Parathyroid adenoma (tissue), 2 donors: ENCODE measurements around the gene MCOLN2.

Experiments used
- H2AFZ ChIP-seq: fragments of 300-600 bp; sonication (generic); one replicate; pipeline ENCODE4 v1.7.0; 2017; ENCODE audit warnings: antibody characterized with exemption, mild to moderate bottlenecking
- H3K27ac ChIP-seq: fragments of 300-600 bp; sonication (generic); one replicate; pipeline ENCODE4 v1.7.0; 2017
- H3K27me3 ChIP-seq: fragments of 300-600 bp; sonication (generic); one replicate; pipeline ENCODE4 v1.7.0; 2017; ENCODE audit warnings: low read length; ENCODE audit not compliant: control insufficient read depth, insufficient read depth
- H3K36me3 ChIP-seq: fragments of 300-600 bp; sonication (generic); one replicate; pipeline ENCODE4 v1.7.0; 2017; ENCODE audit warnings: low read length; ENCODE audit not compliant: control insufficient read depth, insufficient read depth
- H3K4me1 ChIP-seq: fragments of 300-600 bp; sonication (generic); one replicate; pipeline ENCODE4 v1.7.0; 2017; ENCODE audit warnings: control low read depth
- H3K4me2 ChIP-seq: fragments of 300-600 bp; sonication (generic); one replicate; pipeline ENCODE4 v1.7.0; 2017; ENCODE audit warnings: low read length
- H3K4me3 ChIP-seq: fragments of 300-600 bp; sonication (generic); one replicate; pipeline ENCODE4 v1.7.0; 2017; ENCODE audit warnings: low read depth, low read length
- H3K79me2 ChIP-seq: fragments of 300-600 bp; sonication (generic); one replicate; pipeline ENCODE4 v1.7.0; 2017; ENCODE audit warnings: control low read depth
- H3K9ac ChIP-seq: fragments of 300-600 bp; sonication (generic); one replicate; pipeline ENCODE4 v1.7.0; 2017; ENCODE audit warnings: mild to moderate bottlenecking
- H3K9me3 ChIP-seq: fragments of 300-600 bp; sonication (generic); one replicate; pipeline ENCODE4 v1.7.0; 2017; ENCODE audit warnings: low read length; ENCODE audit not compliant: control insufficient read depth
- TF ChIP-seq, protein P1 (sequence below): fragments of 300-600 bp; sonication (generic); IDR thresholded peaks from one replicate; pipeline ENCODE4 v1.7.0; 2017; ENCODE audit warnings: antibody characterized with exemption, mild to moderate bottlenecking
- donor health status: primary hyperparathyroidism.

The MCOLN2 gene

DNA sequence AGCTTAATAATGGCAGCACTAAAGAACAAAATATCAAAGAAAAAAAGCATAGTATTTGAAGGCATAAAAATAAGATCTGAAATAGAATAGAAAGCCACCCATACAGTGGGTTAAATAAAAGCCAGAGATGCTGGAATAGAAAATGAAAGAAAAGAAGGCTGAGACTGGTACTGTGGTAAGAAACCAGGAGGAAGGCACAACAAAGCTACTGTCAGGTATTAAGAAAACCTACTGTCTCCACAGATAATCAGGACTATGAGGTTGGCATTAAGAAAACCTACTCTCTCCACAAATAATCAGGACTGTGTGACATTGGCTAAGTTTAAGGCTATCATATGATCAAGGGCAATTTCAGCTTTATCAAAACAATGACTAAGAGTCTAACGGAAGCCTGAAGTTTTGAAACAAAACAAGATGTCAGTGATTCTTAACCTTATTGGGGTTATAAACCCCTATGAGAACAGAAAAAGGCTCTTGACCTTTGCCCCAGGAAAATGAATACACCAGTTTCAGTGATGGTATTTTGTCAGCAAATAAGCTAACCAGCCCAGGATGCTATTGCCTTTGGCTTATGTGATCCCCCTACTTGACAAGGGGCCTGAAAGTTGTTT lies 24.4 kb downstream of the MCOLN2 start:
- Histone ChIP-seq H3K9me3 (no peaks in the 10 kb centered on the region), H3K36me3 (no peaks in the 10 kb centered on the region), H2AFZ (no peak overlapping the region), H3K4me2 (peak overlapping the region; percentile 5), H3K79me2 (no peaks in the 10 kb centered on the region), H3K27ac (no peak overlapping the region), H3K27me3 (no peaks in the 10 kb centered on the region), H3K4me3 (no peak overlapping the region), H3K9ac (no peak overlapping the region), H3K4me1 (no peaks in the 10 kb centered on the region)
- TF ChIP-seq, protein P1, sequence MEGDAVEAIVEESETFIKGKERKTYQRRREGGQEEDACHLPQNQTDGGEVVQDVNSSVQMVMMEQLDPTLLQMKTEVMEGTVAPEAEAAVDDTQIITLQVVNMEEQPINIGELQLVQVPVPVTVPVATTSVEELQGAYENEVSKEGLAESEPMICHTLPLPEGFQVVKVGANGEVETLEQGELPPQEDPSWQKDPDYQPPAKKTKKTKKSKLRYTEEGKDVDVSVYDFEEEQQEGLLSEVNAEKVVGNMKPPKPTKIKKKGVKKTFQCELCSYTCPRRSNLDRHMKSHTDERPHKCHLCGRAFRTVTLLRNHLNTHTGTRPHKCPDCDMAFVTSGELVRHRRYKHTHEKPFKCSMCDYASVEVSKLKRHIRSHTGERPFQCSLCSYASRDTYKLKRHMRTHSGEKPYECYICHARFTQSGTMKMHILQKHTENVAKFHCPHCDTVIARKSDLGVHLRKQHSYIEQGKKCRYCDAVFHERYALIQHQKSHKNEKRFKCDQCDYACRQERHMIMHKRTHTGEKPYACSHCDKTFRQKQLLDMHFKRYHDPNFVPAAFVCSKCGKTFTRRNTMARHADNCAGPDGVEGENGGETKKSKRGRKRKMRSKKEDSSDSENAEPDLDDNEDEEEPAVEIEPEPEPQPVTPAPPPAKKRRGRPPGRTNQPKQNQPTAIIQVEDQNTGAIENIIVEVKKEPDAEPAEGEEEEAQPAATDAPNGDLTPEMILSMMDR = no peak

DNA sequence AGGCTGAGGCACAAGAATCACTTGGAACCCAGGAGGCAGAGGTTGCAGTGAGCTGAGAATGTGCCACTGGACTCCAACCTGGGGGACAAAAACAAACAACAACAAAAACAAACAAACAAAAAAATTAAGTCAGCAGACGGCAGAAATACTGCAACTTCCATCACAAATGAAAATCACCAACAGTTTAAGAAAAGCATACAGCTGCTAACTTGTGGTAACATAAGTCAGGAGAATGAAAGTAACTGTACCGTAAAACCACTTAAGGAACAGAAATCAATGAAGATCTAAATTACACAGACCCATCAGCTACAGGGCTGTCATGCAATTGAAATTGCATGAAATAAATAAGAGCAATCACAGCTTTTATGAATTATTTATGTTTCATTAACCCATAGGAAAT lies 25.0 kb downstream of the MCOLN2 start:
- no peak overlapping the region for H3K9ac ChIP-seq
- H3K27me3 ChIP-seq = no peaks in the 10 kb centered on the region
- H3K4me1 ChIP-seq = no peaks in the 10 kb centered on the region
- no peak overlapping the region for H3K27ac ChIP-seq
- TF ChIP-seq, protein P1 = no peak
- H3K79me2 ChIP-seq = no peaks in the 10 kb centered on the region
- no peaks in the 10 kb centered on the region for H3K9me3 ChIP-seq
- H3K36me3 ChIP-seq = no peaks in the 10 kb centered on the region
- H3K4me2 ChIP-seq = no peak overlapping the region
- no peak overlapping the region for H2AFZ ChIP-seq
- no peak overlapping the region for H3K4me3 ChIP-seq

DNA sequence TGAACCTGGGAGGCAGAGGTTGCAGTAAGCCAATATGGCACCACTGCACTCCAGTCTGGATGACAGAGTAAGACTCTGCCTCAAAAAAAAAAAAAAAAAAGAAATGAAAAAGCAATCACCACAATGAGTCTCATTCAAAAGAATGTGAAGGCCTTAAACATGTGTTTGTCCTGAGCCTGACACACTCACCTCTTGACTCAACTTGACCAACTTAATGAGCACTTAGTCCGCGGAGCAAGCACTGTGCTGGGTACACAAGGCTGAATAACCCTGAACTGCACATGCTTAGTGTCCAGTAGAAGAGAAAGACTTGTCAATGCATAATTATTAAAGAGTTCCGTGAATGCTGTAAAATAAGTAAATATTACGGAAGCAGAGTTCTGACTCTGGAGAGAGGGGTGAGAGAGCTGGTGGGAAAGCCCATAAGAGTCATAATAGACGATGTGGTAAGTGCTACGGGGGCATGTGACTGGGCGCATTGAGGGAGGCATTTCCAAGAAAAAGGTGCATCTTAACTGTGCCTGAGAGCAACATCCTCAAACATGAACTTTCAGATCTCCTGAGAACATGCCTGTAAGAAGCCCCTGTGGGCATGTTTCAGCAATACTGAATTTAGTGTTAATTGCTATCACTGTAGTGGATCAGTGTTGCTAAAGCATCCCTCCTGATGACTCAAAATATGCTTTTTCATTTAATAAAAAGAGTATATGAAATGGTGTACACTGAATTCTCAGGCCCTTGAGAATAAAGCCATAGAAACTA lies 27.2 kb downstream of the MCOLN2 start:
- H3K4me1 ChIP-seq = no peaks in the 10 kb centered on the region
- H3K36me3 ChIP-seq = no peaks in the 10 kb centered on the region
- TF ChIP-seq, protein P1 = no peak
- H3K9ac ChIP-seq = no peak overlapping the region
- no peaks in the 10 kb centered on the region for H3K9me3 ChIP-seq
- no peak overlapping the region for H3K4me3 ChIP-seq
- H3K4me2 ChIP-seq = no peak overlapping the region
- no peak overlapping the region for H3K27ac ChIP-seq
- H2AFZ ChIP-seq = no peak overlapping the region
- no peaks in the 10 kb centered on the region for H3K79me2 ChIP-seq
- H3K27me3 ChIP-seq = no peaks in the 10 kb centered on the region

GRCh38 chr1:84968865-84969264 lies 28.0 kb downstream of the MCOLN2 start:
- TF ChIP-seq, protein P1 = no peak
- H3K4me2 ChIP-seq = no peak overlapping the region
- H3K27ac ChIP-seq = no peak overlapping the region
- H2AFZ ChIP-seq = no peak overlapping the region
- H3K79me2 ChIP-seq = no peaks in the 10 kb centered on the region
- H3K9ac ChIP-seq = no peak overlapping the region
- H3K9me3 ChIP-seq = no peaks in the 10 kb centered on the region
- no peaks in the 10 kb centered on the region for H3K27me3 ChIP-seq
- H3K36me3 ChIP-seq = no peaks in the 10 kb centered on the region
- no peaks in the 10 kb centered on the region for H3K4me1 ChIP-seq
- no peak overlapping the region for H3K4me3 ChIP-seq
